AG10803 (cell line): ENCODE measurements around the gene GDF11.
A peak's percentile ranks its signal among the peaks of the same experiment; 100 is the strongest.

Experiments
- DNase-seq: peaks from one replicate; pipeline ENCODE4 v3.0.0; 2010; ENCODE audit warnings: low read depth
- H3K4me3 ChIP-seq: 2 replicates; pipeline ENCODE4 v1.5.1; 2011; ENCODE audit warnings: mild to moderate bottlenecking, low read length, control low read depth
- CTCF ChIP-seq: conservative IDR thresholded peaks from 2 replicates; pipeline ENCODE4 v1.5.1; 2011; ENCODE audit warnings: mild to moderate bottlenecking, low read length, control low read depth, inconsistent platforms

GDF11 gene

GRCh38 chr12:55777856-55778255 is 34.9 kb downstream of the GDF11 start:
- no peak for TF ChIP-seq CTCF
- no peak overlapping the region for H3K4me3 ChIP-seq
- DNase-seq: no peak

GRCh38 chr12:55780685-55781084 is 37.8 kb downstream of the GDF11 start:
- no peak for TF ChIP-seq CTCF
- no peak for DNase-seq
- no peak overlapping the region for H3K4me3 ChIP-seq

- no peak for TF ChIP-seq CTCF
- H3K4me3 ChIP-seq: no peak overlapping the region
- no peak for DNase-seq
Observed at GRCh38 chr12:55788546-55788945, 45.6 kb downstream of the GDF11 start.

GRCh38 chr12:55789171-55789570 is 46.2 kb downstream of the GDF11 start:
- DNase-seq: no peak
- H3K4me3 ChIP-seq: no peak overlapping the region
- no peak for TF ChIP-seq CTCF

- H3K4me3 ChIP-seq: no peak overlapping the region
- no peak for DNase-seq
- no peak for TF ChIP-seq CTCF
Observed at GRCh38 chr12:55789893-55790292, 47.0 kb downstream of the GDF11 start.

GRCh38 chr12:55795950-55796349 is 53.0 kb downstream of the GDF11 start:
- no peak overlapping the region for H3K4me3 ChIP-seq
- no peak for DNase-seq
- no peak for TF ChIP-seq CTCF

GRCh38 chr12:55797068-55797467 is 54.1 kb downstream of the GDF11 start:
- TF ChIP-seq CTCF: peak; percentile 60
- peak; percentile 60 for DNase-seq
- no peak overlapping the region for H3K4me3 ChIP-seq
